ENCODE data around the gene SORCS2.

SORCS2 gene

DNA sequence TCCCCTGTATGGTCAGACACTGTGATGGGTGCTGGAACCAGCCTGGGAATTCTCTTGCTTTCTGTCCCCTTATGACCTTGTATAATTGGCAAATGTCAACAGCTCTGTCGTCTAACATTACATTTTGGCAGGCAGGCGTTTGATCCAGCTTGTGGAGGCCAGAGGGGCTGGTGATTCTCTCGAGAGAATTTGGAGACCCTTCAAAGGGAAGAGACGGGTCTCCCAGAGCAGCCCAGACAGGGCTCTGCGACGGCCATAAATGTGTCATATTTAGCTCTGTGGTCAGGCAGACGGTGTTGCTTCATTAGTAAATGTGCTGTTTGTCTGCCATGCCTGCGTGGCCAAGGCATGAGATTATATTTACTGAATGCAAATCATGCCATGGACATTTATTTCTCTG lies 68.7 kb downstream of the SORCS2 start:
- no peak for DNase-seq (ENCODE audit: low spot score)
- TF ChIP-seq, protein P1, sequence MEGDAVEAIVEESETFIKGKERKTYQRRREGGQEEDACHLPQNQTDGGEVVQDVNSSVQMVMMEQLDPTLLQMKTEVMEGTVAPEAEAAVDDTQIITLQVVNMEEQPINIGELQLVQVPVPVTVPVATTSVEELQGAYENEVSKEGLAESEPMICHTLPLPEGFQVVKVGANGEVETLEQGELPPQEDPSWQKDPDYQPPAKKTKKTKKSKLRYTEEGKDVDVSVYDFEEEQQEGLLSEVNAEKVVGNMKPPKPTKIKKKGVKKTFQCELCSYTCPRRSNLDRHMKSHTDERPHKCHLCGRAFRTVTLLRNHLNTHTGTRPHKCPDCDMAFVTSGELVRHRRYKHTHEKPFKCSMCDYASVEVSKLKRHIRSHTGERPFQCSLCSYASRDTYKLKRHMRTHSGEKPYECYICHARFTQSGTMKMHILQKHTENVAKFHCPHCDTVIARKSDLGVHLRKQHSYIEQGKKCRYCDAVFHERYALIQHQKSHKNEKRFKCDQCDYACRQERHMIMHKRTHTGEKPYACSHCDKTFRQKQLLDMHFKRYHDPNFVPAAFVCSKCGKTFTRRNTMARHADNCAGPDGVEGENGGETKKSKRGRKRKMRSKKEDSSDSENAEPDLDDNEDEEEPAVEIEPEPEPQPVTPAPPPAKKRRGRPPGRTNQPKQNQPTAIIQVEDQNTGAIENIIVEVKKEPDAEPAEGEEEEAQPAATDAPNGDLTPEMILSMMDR (IDR thresholded peaks at IDR 0.05; ENCODE audit: extremely low read depth, insufficient read depth, missing control alignments), result no peak
- in situ Hi-C loops (cut with MboI; ENCODE audit: low pct_unique_long_range_greater_than_20kb, low sequenced_read_pairs, unreplicated experiment), result no loop called here

DNA sequence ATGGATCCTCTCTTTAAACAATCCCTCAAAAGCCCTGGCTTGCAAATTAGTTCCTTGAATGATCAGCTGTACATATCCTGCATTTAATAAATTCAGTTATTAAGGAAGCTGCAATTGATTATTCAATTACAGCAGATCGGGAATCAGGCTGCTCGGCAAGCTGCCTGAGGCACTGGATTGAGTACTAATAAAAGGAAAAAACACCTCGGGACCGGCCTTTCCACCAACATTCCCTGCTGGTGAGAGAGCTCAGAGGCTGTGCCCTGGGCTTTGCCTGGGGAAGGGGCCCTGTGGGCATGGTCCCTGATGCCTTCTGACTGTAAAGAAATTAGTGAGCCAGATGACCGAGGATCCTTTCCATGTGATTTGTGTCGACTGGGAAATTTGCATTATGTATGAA lies 69.2 kb downstream of the SORCS2 start:
- no peak for DNase-seq (ENCODE audit: low spot score)
- in situ Hi-C loops (cut with MboI; ENCODE audit: low pct_unique_long_range_greater_than_20kb, low sequenced_read_pairs, unreplicated experiment), result no loop called here
- TF ChIP-seq, protein P1 (IDR thresholded peaks at IDR 0.05; ENCODE audit: extremely low read depth, insufficient read depth, missing control alignments), result no peak

DNA sequence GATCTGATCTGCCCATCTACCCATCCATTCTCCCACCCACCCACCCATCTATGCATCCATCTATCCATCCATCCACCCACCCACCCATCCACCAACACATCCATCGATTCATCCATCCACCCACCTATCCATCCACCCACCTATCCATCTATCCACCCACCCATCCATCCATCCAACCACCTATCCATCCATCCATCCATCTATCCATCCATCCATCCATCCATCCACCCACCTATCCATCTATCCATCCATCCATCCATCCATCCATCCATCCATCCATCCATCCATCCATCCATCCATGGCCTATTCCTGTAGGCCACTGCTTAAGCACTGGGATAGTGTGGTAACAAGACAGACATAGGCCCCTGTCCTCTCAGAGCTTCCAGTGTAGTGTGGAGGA lies 69.8 kb downstream of the SORCS2 start:
- TF ChIP-seq, protein P1 (IDR thresholded peaks at IDR 0.05; ENCODE audit: extremely low read depth, insufficient read depth, missing control alignments), result no peak
- DNase-seq (ENCODE audit: low spot score), result no peak
- in situ Hi-C loops (cut with MboI; ENCODE audit: low pct_unique_long_range_greater_than_20kb, low sequenced_read_pairs, unreplicated experiment), result no loop called here

DNA sequence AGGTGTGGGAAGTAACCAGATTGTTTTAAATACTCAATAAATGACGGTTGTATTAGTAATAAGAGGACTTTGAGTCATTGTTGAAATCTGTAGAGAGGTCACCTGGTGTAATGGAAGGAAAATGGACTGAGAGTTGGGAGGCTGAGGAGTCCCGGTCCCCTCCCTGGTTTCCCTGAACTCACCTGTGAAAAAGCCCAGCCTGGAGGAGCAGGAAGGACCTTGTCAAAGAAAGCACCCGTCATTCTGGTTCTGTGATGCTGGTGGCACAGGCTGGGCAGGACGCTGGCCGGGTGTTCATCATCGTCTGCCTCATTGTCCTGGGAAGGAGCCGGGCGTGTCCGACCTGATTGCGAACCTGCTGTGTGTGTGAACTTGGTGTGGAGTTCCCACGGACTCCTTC lies 70.8 kb downstream of the SORCS2 start:
- TF ChIP-seq, protein P1 (IDR thresholded peaks at IDR 0.05; ENCODE audit: extremely low read depth, insufficient read depth, missing control alignments), result no peak
- no peak for DNase-seq (ENCODE audit: low spot score)
- in situ Hi-C loops (cut with MboI; ENCODE audit: low pct_unique_long_range_greater_than_20kb, low sequenced_read_pairs, unreplicated experiment), result no loop called here

DNA sequence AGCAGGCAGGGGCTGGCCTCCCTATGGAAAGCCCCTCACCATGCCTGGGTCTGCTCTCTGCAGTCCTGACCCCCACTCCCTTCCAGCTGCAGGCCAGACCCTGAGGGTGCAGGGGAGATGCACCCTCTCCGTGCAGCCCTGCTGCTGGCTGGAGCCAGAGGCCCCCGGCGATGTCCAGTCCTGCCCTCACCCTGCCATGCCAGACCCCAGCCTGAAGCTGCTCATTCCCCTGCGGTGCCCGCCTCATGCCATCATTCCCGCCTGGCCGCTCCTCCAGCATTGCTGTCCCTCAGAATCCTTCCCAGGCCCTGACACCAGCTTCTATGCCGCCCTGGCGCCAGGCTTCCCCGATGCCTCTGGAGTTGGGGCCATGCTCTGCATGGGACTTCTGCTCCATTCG lies 72.4 kb downstream of the SORCS2 start:
- DNase-seq (ENCODE audit: low spot score), result no peak
- in situ Hi-C loops (cut with MboI; ENCODE audit: low pct_unique_long_range_greater_than_20kb, low sequenced_read_pairs, unreplicated experiment), result no loop called here

DNA sequence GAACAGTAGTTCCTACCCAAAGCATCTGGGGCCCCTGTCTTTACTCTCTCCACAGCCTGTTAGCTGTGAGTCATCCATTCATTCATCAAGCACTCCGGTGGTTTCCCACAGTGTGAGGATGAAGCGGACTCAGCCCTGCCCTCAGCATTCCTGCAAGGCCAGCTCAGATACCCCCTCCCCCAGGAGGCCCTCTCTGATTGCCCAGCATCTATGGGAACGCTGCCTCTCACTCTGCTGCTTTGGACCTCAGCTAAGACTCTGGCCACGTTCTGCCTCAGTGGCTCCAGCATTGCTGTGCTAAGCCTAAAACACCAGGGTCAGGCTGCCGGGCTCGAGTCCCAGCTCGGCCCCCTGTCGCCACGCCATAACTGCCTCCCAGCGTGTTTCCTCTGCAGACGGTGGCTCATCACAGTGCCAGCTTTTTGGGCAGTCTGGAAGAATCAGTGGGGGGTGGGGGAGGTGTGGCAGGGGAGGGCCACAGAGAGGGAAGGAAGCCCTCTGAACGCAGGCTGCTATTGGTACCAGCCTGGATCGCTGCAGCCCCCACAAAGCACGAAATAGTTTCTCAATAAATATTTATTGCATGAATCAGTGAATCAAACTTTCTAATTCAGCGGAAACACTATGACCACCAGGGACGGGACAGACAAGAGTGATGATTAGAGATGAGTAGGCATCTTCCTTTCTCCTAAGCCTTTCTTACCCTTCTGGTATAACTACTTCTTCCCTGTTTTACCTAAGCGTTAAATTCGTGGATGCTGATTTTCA lies 74.4 kb downstream of the SORCS2 start:
- in situ Hi-C loops (cut with MboI; ENCODE audit: low pct_unique_long_range_greater_than_20kb, low sequenced_read_pairs, unreplicated experiment), result no loop called here
- DNase-seq (ENCODE audit: low spot score), result no peak
- TF ChIP-seq, protein P1 (IDR thresholded peaks at IDR 0.05; ENCODE audit: extremely low read depth, insufficient read depth, missing control alignments), result no peak

More for the DNA sequence above, 72.4 kb downstream of the SORCS2 start:
- TF ChIP-seq, protein P1 (IDR thresholded peaks at IDR 0.05; ENCODE audit: extremely low read depth, insufficient read depth, missing control alignments), result no peak
